Eye (tissue), 1 donor: ENCODE data around the gene SHROOM2.

Experiments
- DNase-seq: peaks from one replicate; pipeline ENCODE4 v3.0.0-alpha.2; 2015

SHROOM2 gene

DNA sequence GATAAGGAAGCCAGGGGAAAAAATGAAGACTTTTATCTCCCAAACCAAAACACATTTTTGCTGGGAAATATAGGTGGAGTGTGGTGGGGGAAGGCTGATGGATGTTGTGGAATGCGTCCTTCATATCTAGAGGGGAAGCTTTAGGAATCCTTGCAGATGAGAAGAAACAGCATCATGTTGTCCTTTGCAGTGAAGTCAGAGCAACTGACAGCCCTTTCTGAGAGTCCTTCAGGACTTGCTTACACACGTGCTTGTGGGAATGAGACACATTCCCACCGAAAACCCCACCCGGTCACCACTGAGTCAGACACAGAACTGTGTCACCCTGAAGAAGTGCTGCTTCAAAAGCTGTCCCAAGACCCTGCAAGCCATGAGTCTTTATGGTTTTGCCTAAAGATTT is 81.5 kb downstream of the SHROOM2 start:
- DNase-seq, result no peak

- DNase-seq, result no peak
Observed at GRCh38 chrX:9871701-9872268, 85.6 kb downstream of the SHROOM2 start.

- DNase-seq, result no peak
Observed at GRCh38 chrX:9873360-9873759, 87.1 kb downstream of the SHROOM2 start.

DNA sequence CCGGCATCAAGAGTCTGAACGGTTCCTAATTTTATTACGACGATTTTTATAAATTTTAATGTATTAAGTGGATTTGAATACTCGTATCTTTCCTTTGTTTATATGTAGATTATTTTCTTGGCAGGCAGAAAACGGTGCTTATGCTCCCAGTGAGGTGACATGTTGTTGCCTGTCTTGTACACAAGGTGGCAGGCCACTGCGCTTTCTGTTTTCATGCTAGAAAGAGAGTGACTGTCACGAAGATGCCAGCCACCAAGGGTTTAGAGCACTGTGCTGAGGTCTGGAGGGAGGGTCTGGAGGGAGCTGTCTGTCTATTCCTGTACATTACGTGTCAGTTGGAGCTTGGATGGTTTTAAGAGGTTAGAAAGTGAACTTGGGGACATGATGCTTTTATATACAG is 87.7 kb downstream of the SHROOM2 start:
- no peak for DNase-seq

- DNase-seq, result no peak
Observed at GRCh38 chrX:9874483-9874882, 88.3 kb downstream of the SHROOM2 start.

- no peak for DNase-seq
Observed at GRCh38 chrX:9875801-9876200, 89.6 kb downstream of the SHROOM2 start.

- no peak for DNase-seq
Observed at GRCh38 chrX:9876201-9876600, 90.0 kb downstream of the SHROOM2 start.

DNA sequence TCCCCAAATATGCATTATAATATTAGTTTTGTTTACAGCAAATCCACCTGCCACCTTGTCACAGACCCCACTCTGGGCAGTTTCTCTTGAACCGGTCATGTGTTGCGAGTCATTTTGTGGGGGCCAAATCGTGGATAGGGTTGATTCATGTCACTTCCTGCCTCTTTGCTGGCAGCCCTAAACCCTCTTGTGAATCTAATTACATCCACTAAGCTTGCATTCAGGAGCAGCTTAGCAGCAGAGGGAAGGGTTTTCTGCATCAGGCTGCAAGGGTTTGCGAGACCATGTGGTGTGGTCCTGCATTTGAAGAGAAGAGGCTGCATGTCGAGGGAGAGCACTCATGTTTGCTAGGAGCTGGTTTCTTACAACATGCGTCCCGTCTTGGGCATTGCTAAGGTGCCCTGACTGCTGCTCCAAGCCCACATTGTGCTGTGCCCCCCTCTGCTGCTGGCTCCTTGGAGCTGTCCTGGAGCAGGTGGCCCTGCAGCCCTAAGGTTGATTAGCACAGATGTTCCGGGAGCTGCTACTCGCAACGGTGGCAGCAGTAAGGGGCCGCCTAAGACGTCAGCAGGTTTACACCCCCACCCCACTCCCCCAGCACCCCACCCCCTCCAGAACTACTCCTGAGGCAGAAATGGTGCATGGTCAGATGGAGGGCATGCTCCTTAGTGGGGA is 92.1 kb downstream of the SHROOM2 start:
- peak; percentile 46 for DNase-seq

DNA sequence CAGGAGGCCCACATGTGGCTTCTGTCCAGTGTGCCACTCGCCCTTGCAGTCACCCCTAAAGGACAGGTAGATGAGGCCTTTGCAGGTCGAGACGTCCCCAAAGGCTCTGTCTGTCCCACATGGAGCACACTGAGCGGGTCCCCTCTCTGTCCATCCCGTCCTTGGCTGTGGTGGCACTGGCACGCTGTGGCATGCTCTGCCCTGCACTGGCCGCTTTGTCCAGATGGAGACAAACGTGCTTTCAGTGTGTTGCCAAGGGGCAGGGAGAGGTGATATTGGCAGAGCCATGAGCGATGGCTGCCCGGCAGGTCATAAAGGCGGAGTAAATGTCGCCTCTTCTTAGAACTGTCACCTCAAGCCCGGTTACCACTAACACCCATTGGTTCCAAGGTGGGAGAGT is 94.0 kb downstream of the SHROOM2 start:
- DNase-seq, result no peak

DNA sequence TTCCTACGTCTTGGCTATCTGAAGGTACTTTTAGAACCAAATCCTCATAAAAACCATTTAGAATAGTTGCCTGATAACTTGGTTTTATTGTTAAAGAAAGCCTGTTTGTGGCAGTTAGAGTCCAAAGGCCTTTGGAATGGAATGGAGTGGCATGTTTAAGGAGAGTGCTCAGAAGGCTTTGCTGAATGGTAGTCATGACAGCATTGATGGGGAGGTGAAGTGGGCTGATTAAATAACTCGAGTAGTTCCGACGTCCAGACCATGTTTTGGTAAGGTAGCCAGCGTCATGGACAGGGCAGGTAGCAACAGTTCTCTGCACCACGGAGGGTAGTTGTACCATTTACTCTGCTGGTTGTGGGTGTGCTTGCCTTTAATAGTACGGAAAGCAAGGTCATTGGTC is 94.6 kb downstream of the SHROOM2 start:
- DNase-seq, result no peak

- no peak for DNase-seq
Observed at GRCh38 chrX:9882669-9883446, 96.6 kb downstream of the SHROOM2 start.

DNA sequence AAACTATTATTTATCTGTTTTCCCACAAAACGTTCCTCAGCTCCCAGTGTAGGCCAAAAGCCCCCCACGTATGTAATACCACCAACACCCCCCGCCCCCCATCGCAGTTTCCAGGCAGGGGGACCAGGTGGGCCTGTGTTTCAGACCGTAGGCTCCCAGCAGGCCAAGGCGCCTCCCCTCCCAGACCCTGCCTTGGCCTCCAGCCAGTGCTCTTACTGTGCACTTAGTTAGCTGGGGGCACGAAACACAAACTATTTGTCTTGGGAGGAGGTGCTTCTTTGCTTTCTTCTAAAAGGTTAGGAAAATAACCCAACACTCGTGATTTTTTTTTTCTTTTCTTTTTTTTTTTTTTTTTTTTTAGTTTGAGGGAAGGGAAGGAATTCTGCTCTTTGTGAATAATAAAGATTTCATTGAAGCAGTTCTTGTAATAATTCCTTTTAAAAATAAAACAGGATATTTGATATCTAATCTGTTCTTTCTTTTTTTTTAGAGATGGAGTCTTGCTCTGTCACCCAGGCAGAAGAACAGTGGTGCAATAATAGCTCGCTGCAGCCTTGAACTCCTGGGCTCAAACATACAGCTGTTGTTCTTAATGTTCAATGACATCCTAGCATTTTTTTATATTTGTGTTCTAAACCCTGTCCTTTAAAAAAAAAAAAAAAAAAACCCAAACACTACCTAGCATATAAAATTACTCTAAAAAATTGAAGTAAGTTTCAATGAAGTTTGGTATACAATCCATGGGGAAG is 98.0 kb downstream of the SHROOM2 start:
- DNase-seq, result no peak

- peak; percentile 75 for DNase-seq
Observed at GRCh38 chrX:9885150-9885549, 98.9 kb downstream of the SHROOM2 start.

DNA sequence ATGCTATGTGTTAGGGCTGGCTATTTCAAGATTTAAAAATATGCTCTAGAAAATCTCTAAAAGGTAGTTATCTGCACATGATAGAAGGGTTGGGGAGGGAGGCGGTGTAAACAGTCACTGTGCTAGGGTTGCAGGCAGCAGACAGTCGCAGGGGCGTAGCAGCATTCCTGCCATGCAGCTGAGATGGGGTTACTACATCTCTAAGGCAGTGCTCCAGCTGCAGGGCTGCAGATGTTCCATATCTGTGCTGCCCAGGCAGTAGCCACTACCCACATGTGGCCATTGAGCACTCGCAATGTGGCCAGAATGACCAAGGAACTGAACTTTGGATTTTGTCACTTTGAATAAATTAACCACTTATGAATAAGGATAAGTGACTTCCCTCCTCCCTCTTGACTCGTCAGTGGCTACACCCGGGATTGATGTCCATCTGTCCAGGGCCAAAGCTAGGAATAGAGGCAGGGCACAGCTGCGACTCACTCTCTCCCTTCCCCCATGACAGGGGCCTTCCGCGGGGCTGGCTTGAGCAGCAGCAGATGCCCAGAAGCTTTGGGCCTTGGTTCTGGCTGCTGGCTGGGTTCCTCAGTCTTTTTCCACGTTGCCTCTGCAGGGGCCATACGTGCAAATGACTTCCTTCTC is 101.5 kb downstream of the SHROOM2 start:
- DNase-seq, result no peak

DNA sequence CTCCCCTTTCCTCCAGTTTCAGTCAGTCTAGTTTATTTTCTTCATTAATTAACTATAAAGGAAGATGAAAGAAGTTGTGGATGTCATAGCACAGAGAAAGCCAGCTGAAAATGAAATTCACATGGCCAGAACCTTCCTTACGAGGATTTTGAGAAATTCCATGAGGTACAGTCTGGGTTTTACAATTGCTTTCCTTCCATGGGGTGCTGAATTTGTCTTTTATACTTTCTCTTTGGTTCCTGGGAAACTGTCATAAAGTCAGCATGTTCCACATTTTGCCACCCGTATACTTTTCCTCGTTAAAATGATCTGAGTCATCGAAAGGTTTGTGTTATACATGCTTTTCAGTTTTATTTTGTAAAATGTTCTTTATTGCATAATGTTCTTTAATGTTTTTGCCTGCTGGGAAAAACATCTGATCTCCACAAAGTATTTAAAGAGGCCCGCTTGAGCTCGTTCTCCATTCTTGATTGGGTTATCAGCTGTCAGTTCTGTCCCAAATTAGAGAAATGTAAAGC is 102.8 kb downstream of the SHROOM2 start:
- DNase-seq, result no peak

DNA sequence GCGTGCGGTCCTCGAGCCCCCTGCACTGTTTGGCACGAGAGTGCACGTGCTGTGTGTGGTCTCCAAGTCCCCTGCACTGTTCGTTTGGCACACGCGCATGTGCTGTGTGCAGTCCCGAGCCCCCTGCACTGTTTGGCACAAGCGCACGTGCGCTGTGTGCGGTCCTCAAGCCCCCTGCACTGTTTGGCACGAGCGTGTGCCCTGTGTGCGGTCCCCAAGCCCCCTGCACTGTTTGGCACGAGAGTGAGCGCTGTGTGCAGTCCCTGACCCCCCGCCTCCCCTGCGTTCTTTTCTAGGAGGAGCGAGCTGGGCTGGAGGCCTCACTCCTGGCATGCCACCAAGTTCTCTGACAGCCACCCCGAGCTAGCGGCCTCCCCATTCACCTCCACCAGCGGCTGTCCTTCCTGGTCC is 104.5 kb downstream of the SHROOM2 start:
- no peak for DNase-seq

GRCh38 chrX:9895225-9895912 is 109.1 kb downstream of the SHROOM2 start:
- no peak for DNase-seq

DNA sequence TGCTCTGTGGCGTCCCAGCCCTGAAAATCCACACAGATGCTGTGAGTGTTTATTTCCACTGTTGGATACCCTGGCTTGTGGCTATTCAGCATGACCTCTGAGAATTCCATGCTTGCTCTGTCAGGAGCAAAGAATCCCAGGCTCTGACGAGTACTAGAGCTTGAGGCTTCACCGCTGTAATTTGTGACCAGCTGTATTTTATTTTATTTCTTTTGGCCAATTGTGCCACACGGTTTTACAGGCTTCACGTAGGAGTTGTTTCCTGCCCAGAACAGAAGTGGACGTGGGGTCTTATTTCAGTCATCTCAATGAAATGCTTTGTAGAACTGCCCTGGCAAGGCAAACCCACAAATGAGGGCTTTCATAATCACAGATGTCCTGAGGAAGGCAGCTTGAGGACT is 111.5 kb downstream of the SHROOM2 start:
- no peak for DNase-seq

DNA sequence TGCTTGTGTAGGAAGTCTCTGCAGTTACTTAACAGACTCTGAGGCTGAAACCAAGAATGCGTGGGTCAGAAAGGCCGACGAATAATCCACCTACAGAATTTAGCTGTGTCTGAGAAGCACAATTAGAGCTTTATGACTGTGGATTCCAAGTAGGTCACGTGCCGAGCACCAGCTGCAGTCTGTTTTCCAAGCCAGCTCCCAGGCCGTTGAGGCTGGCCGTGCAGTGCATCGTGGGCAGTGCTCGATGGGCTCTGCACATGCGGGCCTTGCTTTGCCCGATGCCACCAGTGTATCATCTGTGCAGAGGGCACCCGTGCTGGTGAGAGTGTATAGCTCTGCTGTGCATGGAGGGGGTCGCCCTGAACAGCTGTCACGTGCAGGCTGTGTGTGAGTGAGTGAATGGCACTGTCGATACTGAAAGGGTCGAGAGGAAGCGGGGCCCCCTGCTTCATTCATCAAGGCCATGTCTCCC is 113.4 kb downstream of the SHROOM2 start:
- DNase-seq, result peak; percentile 85

DNA sequence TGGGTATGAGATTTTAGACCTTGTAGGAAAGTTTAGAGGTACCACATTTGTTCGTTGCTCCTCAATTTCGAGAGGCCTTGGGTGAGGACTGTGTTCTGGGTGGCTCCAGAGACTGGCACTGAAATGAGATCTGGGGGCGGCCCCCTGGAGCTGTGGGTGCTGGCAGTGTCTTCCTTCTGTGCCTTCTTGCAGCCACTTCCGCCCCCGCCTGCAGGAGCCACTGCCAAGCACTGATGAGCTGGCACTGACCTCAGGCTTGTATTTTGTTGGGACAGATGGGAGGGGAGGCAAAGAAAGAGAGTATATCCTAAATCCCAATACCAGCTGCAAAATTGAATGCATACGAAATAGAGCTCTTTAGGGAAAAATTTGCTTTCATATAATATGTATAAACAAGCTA is 116.4 kb downstream of the SHROOM2 start:
- DNase-seq, result no peak

DNA sequence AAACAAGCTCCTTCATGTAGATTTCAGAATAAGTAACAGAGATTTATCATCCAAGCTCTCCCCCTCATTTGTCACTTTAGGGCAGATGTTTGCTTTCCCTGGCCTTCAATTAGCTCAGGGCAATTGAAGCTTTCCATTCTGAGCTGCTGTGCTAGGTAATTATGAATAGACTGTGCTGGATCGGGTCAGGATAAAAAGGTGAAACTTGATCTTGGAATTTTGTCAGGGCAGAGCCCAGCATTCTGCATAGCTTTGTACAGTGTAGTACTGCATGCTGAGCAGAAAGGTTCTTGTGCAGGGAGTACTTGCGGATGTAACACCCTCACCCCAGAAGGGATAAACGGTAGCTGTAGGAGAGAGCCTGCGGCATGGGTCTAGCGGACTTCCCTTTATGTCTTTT is 116.9 kb downstream of the SHROOM2 start:
- DNase-seq, result no peak

- DNase-seq, result no peak
Observed at GRCh38 chrX:9905288-9905687, 119.1 kb downstream of the SHROOM2 start.
